ENCODE data around the gene PIK3AP1. TPM values are rescaled to one million over a fixed set of nuclear protein-coding genes. Genes with fewer than 3 reads are reported as not detected.

Gene PIK3AP1
- total RNA-seq, 6 experiments from 2014 or later = 36.2 to 197 (median 141) TPM

DNA sequence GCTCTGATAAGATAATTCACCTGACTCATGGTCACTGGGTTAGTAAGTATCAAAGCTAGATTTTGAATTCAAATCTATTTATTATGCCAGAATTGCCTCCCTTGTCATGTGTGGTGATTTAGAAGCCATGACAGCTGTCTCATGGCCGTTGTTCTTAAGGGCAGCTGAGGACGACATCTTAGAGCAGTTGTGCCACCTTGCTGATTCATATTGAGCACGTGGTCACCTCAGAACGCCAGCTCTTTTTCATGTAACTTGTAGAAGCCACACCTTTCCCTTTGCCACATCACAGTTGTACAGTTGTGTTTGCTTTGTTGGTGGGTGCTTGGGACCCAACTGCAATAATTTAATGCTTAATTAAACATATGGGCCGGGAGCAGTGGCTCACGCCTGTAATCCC lies 4.3 kb upstream of the PIK3AP1 start:
- 84% methylated on average over 4 of the region's 6 CpGs for WGBS (ENCODE audit: insufficient coverage, low coverage, low lambda C conversion rate, missing lambda C conversion rate)
- Histone ChIP-seq H3K36me3 (no peaks in the 10 kb centered on the region), H3K27ac (no peak overlapping the region), H3K9me3 (no peaks in the 10 kb centered on the region), H3K4me1 (peaks cover 0 to 6% (median 0%) of the 10 kb centered on the region in 4 donors), H3K27me3 (no peaks in the 10 kb centered on the region), H3K4me3 (no peak overlapping the region)
- intact Hi-C loops (cut with DNase I) = loop anchor here in 1 of 2 donors (5.0 kb wide), 1 partner anchor 82 kb away; no protein-coding TSS in a partner anchor
- no peak for TF ChIP-seq POLR2A (IDR thresholded peaks at IDR 0.05)
- TF ChIP-seq, protein P1, sequence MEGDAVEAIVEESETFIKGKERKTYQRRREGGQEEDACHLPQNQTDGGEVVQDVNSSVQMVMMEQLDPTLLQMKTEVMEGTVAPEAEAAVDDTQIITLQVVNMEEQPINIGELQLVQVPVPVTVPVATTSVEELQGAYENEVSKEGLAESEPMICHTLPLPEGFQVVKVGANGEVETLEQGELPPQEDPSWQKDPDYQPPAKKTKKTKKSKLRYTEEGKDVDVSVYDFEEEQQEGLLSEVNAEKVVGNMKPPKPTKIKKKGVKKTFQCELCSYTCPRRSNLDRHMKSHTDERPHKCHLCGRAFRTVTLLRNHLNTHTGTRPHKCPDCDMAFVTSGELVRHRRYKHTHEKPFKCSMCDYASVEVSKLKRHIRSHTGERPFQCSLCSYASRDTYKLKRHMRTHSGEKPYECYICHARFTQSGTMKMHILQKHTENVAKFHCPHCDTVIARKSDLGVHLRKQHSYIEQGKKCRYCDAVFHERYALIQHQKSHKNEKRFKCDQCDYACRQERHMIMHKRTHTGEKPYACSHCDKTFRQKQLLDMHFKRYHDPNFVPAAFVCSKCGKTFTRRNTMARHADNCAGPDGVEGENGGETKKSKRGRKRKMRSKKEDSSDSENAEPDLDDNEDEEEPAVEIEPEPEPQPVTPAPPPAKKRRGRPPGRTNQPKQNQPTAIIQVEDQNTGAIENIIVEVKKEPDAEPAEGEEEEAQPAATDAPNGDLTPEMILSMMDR (IDR thresholded peaks at IDR 0.05) = no peak
- no peak for DNase-seq
- no peak for ATAC-seq

DNA sequence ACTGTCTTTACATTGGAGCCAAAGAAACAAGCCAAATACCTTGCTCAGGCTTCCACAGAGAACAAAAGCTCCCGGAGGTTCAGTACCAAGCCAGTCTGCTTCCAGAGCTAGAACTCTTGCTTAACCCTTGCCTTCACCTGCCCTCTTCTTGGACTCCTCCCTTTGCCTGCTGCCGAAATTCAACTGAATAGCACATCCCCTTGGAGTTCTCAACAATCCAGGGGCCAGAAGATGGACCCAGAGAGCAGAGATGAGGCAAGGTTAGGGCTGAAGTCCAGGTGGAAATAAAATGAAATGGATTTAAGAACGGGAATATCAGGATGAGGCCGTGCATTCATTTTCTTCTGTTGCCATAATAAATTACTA lies 876 bp upstream of the PIK3AP1 start:
- H3K36me3 ChIP-seq = no peaks in the 10 kb centered on the region
- no peaks in the 10 kb centered on the region for H3K9me3 ChIP-seq
- intact Hi-C loops (cut with DNase I) = loop anchor here in 1 of 2 donors (5.0 kb wide), 1 partner anchor 79 kb away; no protein-coding TSS in a partner anchor
- TF ChIP-seq, protein P1 (IDR thresholded peaks at IDR 0.05) = peak in 1 of 4 donors; percentile 14
- TF ChIP-seq POLR2A (IDR thresholded peaks at IDR 0.05) = no peak
- peak overlapping the region in 2 of 3 donors; percentile 94 to 95 for H3K27ac ChIP-seq
- H3K27me3 ChIP-seq = no peaks in the 10 kb centered on the region
- DNase-seq (no peak), ATAC-seq (peak in 3 of 4 donors; percentile 4 to 10 (median 5))
- peak overlapping the region in 2 of 3 donors; percentile 72 to 92 for H3K4me3 ChIP-seq
- 21% methylated on average over 4 of the region's 4 CpGs for WGBS (ENCODE audit: insufficient coverage, low coverage, low lambda C conversion rate, missing lambda C conversion rate)
- peaks cover 0 to 22% (median 11%) of the 10 kb centered on the region in 4 donors for H3K4me1 ChIP-seq

DNA sequence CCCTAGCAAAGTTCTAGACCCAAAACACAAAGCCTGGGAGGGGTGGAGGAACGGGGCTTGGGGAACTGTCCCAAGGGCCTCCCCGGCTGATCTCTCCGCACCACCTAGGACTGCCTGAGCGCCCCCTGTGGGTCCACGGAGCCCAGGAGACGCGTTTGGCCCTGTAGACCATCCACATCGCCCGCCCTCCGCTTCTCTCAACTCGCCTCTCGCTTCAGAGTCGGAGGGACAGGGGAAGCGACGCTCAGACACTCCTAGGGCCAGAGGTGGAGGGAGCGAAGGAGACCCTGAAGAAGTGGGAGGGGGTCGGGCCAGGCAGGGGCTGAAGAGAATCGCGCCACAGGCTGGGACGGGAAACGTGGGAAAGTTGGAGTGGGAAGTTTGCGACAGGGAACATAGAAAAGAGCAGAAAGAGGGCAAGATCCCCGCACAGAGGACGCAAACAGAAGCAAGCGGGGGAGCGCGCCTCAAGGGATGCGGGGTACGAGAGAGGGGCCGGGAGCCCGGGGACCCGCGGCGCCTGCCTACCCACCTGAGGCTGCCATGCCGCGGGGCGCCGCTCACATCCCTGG lies 378 bp downstream of the PIK3AP1 start:
- no peaks in the 10 kb centered on the region for H3K36me3 ChIP-seq
- peaks cover 0 to 34% (median 13%) of the 10 kb centered on the region in 4 donors for H3K4me1 ChIP-seq
- ATAC-seq (peak; percentile 63 to 82 (median 78)), DNase-seq (peak; percentile 83 to 87 (median 84))
- H3K9me3 ChIP-seq = no peaks in the 10 kb centered on the region
- H3K4me3 ChIP-seq = peak overlapping the region; percentile 62 to 92 (median 72)
- H3K27me3 ChIP-seq = no peaks in the 10 kb centered on the region
- TF ChIP-seq, protein P1 (IDR thresholded peaks at IDR 0.05) = peak; percentile 55 to 70 (median 66)
- TF ChIP-seq POLR2A (IDR thresholded peaks at IDR 0.05) = no peak
- peak overlapping the region; percentile 78 to 95 (median 94) for H3K27ac ChIP-seq
- WGBS (ENCODE audit: insufficient coverage, low coverage, low lambda C conversion rate, missing lambda C conversion rate) = 1% methylated on average over 9 of the region's 38 CpGs
- intact Hi-C loops (cut with DNase I) = loop anchor here in 1 of 2 donors (5.0 kb wide), 1 partner anchor 78 kb away; no protein-coding TSS in a partner anchor

DNA sequence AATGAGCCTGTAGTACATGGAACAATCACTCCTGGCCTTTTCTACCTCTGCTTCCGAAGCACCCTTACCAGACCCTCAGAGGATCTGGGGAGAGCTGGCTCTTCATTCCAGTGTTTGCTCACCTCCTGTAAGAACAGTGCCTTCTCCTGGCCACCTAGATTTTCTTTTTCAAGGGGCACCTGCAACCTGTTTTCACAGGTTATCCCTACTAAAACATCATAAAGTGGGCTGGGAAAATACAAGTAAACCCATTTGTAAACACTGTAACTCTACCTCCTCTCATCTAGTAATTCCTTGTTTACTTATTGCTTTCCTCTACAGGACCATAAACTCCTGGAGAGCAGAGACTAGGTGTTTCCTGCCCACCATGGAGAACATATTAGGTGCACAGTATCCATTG lies 1.1 kb downstream of the PIK3AP1 start:
- H3K27ac ChIP-seq = peak overlapping the region; percentile 78 to 95 (median 94)
- H3K4me1 ChIP-seq = peaks cover 0 to 40% (median 16%) of the 10 kb centered on the region in 4 donors
- H3K9me3 ChIP-seq = no peaks in the 10 kb centered on the region
- H3K4me3 ChIP-seq = peak overlapping the region; percentile 62 to 92 (median 72)
- no peaks in the 10 kb centered on the region for H3K27me3 ChIP-seq
- peak in 3 of 4 donors; percentile 13 to 26 (median 14) for ATAC-seq
- no peak for DNase-seq
- no peak for TF ChIP-seq POLR2A (IDR thresholded peaks at IDR 0.05)
- TF ChIP-seq, protein P1 (IDR thresholded peaks at IDR 0.05) = peak in 3 of 4 donors; percentile 5 to 28 (median 24)
- H3K36me3 ChIP-seq = no peaks in the 10 kb centered on the region
- intact Hi-C loops (cut with DNase I) = no loop called here
- WGBS (ENCODE audit: insufficient coverage, low coverage, low lambda C conversion rate, missing lambda C conversion rate) = 29% methylated on average over 1 of the region's 1 CpG

All from right lobe of liver (tissue), 6 donors.